Measurements from ENCODE around the gene DNAJC6. TPM values are rescaled to one million over a fixed set of nuclear protein-coding genes. Genes with fewer than 3 reads are reported as not detected.

Gene DNAJC6
- total RNA-seq, 1 donor from 2014 or later: 6.5 TPM

- no peak for DNase-seq (ENCODE audit: low spot score)
- intact Hi-C loops (cut with DNase I): loop anchor here (5.0 kb wide), 2 partner anchors 170 to 355 kb away; no protein-coding TSS in a partner anchor
Observed at GRCh38 chr1:65422241-65423203, 113.2 kb downstream of the DNAJC6 start.

GRCh38 chr1:65423884-65424572 lies 114.7 kb downstream of the DNAJC6 start:
- intact Hi-C loops (cut with DNase I): loop anchor here (5.0 kb wide), 2 partner anchors 172 to 357 kb away; no protein-coding TSS in a partner anchor

GRCh38 chr1:65424573-65424889 lies 115.2 kb downstream of the DNAJC6 start:
- intact Hi-C loops (cut with DNase I): loop anchor here (5.0 kb wide), 2 partner anchors 172 to 357 kb away; no protein-coding TSS in a partner anchor
- no peak for DNase-seq (ENCODE audit: low spot score)

More at GRCh38 chr1:65423884-65424572, 114.7 kb downstream of the DNAJC6 start:
- no peak for DNase-seq (ENCODE audit: low spot score)

DNA sequence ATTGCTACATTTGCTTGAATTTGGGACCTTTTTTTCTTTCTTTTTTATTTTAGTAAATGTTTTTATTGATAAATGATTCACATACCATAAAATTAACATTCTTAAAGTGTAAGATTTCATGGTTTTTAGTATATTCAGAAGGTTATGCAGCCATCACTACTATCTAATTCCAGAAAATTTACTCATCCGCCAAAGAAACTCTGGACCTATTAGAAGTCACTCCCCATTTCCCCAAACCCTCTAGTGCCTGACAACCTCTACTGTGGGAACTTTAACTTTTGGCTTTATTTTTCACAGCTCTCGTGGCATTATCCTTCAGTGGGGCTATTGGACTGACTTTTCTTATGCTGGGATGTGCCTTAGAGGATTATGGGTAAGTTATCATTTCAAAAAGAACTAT lies 115.7 kb downstream of the DNAJC6 start:
- intact Hi-C loops (cut with DNase I): no loop called here
- no peak for DNase-seq (ENCODE audit: low spot score)

DNA sequence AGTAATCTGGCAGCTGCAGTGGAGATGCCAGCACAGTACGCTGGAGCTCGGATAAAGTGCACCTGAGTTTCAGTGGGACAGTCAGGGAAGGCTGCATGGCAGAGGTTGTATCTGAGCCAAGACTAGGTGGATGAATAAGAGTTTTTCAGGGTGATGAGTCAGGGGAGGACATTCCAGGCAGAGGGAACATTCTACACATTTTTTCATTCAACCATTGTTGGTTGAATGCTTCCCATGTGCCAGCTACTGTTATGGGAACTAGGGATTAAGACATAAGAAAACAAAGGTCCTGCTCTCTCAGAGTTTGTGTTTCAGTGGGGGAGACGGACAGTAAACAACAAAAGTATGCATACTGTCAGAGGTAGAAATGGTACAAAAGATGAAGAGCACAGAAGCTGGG lies 116.4 kb downstream of the DNAJC6 start:
- intact Hi-C loops (cut with DNase I): no loop called here

DNA sequence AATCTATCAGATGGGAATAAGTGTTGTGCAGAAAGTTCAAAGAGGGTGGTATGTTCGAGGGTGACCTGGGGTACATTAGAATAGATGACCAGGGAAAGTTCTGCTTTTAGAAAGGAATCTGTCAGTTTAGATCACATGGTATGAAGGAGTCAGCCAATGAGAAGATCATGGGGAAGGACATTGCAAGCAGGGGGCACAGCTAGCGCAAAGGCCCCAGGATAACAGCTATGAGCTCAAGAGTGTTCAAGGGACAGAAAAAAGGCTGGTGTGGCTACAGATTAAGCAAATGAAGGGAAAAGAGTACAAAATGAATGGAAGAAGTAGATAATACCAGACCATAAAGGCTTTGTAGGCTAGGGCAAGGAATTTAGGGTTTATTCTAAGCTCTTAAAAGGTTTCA lies 119.7 kb downstream of the DNAJC6 start:
- intact Hi-C loops (cut with DNase I): no loop called here

More for the DNA sequence above, 116.4 kb downstream of the DNAJC6 start:
- no peak for DNase-seq (ENCODE audit: low spot score)

DNA sequence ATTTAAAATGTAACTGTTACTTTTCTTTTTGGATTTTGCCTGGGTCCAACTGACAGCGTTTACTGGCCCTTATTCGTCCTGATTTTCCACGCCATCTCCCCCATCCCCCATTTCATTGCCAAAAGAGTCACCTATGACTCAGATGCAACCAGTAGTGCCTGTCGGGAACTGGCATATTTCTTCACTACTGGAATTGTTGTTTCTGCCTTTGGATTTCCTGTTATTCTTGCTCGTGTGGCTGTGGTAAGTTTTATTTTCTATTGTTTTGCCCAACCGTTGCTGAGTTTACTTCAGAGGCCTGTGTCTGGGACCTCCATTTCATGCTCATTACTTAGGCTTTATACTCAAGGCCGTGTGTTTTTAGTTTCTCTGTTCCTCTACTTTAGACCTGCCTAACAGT lies 120.5 kb downstream of the DNAJC6 start:
- intact Hi-C loops (cut with DNase I): loop anchor here (2.0 kb wide), 1 partner anchor 257 kb away; no protein-coding TSS in a partner anchor
- no peak for DNase-seq (ENCODE audit: low spot score)

More for the DNA sequence above, 119.7 kb downstream of the DNAJC6 start:
- no peak for DNase-seq (ENCODE audit: low spot score)

DNA sequence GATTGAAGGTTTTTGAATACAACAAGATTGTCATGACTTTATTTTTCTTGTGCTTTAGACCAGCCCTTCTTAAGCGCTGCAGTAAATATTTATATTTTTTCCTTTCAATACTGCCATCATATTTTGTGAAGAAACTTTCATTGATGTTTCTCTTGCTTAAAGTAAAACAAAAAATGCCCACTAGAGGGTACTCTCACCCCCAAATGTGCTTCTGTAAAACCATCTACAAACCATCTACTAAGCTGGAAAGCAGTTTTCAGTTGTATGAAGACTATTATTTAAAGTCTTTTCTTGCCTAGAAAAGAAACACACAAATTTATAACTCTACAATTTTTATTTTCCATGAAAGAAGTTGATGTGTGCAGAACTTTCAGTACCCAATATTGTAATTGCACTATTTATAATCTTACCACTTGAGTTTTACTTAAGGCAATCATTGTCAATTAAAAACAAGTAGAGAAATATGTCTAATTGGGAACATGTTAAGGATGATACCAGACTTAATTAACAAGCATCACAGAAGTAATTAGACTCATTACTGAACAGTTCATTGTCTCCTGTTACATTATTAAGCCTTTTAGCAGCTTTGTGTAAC lies 121.9 kb downstream of the DNAJC6 start:
- intact Hi-C loops (cut with DNase I): loop anchor here (2.0 kb wide), 1 partner anchor 256 kb away; no protein-coding TSS in a partner anchor
- no peak for DNase-seq (ENCODE audit: low spot score)

DNA sequence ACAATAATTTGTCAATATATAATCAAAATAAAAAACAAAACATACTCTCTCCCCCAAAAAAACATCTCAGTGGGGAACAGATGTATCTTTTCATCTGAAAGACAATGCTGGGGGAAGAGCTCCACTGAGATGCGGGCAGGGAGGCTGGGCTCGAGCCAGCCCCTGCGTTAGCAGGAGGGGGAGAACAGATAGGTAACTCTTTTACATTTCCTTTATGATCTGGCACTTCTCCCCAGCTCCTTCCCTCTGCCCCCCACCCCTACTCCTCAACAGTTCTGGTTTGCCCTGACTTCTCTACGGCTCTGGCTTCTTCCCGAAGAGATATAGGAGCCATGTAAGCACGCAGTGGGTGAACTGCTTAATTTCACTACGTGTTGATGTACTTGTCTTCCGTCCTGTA lies 123.6 kb downstream of the DNAJC6 start:
- intact Hi-C loops (cut with DNase I): no loop called here
- no peak for DNase-seq (ENCODE audit: low spot score)

DNA sequence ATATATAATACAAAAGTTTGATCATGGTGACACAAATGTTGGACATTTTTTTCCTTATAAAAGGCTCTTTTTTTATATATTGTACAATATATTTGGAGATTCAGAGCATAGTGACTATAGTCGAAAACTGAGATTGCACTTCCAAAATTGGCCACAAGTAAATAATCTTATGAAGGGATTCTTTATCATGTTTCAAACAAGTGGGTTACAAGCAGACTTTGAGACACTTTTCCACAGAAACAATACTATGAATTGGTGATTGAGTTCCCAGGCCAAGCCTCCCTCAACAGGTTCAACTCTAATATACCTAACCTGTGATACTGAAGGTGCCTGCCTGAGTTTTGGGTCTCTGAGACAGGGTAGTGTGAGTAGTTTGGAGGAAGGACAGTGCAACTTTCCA lies 124.9 kb downstream of the DNAJC6 start:
- no peak for DNase-seq (ENCODE audit: low spot score)
- intact Hi-C loops (cut with DNase I): no loop called here

DNA sequence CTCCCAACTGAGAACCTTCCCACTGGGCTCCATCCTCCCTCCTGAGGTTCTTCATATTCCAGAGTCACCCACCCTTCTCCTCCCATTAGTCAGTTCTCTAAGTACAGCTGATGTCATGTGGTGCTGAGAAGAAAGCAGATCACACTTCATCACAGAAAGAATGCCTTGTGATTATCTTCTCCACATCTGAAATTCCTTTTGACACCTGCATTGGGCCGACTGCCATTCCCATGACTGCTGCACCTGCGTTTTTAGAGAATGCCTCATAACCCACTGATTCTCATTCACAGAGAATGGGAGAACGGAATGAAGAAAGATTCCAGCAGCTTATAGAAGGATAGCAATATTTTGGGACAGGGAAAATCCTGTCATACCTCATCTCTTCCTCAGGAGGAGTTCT lies 125.4 kb downstream of the DNAJC6 start:
- intact Hi-C loops (cut with DNase I): no loop called here
- no peak for DNase-seq (ENCODE audit: low spot score)

DNA sequence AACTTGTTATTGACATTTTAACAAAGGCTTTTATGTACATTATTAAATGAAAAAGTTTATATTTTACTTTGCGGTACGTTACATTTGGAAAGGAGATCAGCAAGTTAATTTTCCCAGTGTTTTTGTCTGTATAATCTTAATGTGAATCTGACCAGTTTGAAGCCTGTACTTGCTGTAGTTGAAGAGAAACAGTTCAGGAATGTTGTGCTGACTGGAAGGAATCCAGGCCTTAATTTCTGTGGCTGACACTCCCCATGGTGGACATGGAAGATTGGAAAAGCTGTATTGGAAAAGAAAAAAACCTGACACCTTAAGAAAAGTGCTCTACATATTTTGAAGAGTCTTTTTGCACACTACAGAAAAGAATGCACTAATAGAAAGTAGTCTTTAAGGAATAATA lies 126.6 kb downstream of the DNAJC6 start:
- no peak for DNase-seq (ENCODE audit: low spot score)
- intact Hi-C loops (cut with DNase I): no loop called here

DNA sequence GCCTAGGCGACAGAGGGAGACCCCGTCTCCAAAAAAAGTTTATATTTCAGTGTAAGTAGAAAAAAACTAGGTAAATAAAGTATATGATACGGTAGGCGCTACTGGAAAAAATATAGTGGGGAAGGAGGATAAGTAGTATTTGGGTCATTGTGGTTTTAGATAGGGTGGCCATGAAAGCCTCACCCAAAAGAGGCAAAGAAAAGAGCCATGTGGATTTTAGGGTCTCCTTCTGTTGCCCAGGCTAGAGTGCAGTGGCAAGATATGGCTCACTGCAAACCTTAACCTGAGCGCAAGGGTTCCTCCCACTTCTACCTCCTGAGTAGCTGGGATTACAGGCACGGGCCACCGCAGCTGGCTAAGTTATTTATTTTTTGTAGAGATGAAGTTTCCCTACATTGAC lies 128.3 kb downstream of the DNAJC6 start:
- intact Hi-C loops (cut with DNase I): no loop called here
- no peak for DNase-seq (ENCODE audit: low spot score)

GRCh38 chr1:65440322-65440900 lies 131.1 kb downstream of the DNAJC6 start:
- intact Hi-C loops (cut with DNase I): no loop called here
- no peak for DNase-seq (ENCODE audit: low spot score)

GRCh38 chr1:65440915-65441314 lies 131.6 kb downstream of the DNAJC6 start:
- intact Hi-C loops (cut with DNase I): no loop called here
- no peak for DNase-seq (ENCODE audit: low spot score)

- intact Hi-C loops (cut with DNase I): no loop called here
- no peak for DNase-seq (ENCODE audit: low spot score)
Observed at GRCh38 chr1:65441464-65441863, 132.1 kb downstream of the DNAJC6 start.

GRCh38 chr1:65442442-65442841 lies 133.1 kb downstream of the DNAJC6 start:
- DNase-seq (ENCODE audit: low spot score): no peak
- intact Hi-C loops (cut with DNase I): no loop called here

DNA sequence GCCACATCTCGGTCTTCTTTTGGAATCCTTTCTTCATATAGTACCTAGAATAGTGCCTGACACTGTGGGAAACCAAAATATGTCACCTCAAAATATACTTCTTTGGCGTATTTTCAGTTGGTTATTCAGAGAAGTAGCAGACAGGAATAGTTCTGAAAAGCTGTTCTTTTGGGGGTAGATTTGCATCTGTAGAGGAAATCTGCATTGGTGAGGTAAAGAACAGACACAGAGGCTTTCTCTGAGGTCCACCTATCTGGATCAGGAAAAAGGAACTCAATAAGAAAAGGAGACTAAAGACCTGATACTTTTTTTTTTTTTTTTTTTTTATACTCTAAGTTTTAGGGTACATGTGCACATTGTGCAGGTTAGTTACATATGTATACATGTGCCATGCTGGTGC lies 134.3 kb downstream of the DNAJC6 start:
- intact Hi-C loops (cut with DNase I): no loop called here
- DNase-seq (ENCODE audit: low spot score): no peak

DNA sequence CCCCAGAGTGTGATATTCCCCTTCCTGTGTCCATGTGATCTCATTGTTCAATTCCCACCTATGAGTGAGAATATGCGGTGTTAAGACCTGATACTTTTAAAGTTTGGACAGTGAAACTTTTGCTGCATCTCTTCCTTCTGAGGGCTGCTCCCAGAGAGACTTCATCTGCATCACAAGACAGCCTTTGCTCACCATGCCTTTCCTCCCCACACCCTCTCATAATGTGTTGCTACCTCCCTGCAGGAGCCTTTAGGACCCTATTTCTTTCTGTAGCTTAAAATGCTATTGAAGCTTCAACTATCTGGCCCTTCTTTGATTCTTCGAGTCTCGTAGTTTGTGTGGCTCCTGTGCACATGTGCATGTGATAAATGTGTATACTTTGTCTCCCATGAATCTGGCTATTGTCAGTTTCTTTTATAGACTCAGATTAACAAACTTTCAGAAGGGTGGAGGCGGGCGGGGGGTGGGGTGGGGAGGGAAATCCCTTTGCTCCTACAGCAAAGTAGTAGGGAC lies 134.8 kb downstream of the DNAJC6 start:
- DNase-seq (ENCODE audit: low spot score): no peak
- intact Hi-C loops (cut with DNase I): no loop called here

DNA sequence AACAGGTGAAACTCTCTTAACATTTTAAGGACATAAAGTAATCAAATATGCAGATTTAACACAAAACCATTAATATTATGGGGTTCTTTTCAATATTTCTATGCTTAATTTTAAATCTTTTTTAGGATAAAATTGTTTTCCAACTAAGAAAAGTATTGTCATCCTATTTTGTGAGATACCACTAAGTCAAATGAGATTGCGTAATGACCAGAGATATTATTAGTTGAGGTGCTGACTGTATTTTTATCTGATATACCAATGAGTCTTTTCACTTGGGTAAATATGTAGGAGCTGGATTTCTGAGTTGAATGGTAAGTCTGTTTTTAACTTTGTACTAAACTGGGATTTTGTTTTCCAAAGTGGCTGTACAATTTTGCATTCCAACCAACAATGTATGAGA lies 136.5 kb downstream of the DNAJC6 start:
- intact Hi-C loops (cut with DNase I): no loop called here

More for the DNA sequence above, 136.5 kb downstream of the DNAJC6 start:
- DNase-seq (ENCODE audit: low spot score): no peak
